CD4-positive, alpha-beta T cell (primary cell): ENCODE results near the gene THAP6. TPM values are rescaled to one million over a fixed set of nuclear protein-coding genes. Genes with fewer than 3 reads are reported as not detected.
"Not testable (repeated sequence)": the region's sequence is repeated elsewhere in the genome, so short reads cannot be mapped to it uniquely, and the experiment has no call there.

ENCODE experiments used
- ATAC-seq: fragments of 200-7000 bp; cut with Tn5 transposase; one replicate; pipeline ENCODE4 v1.10.0; 2022; ENCODE audit warnings: mild to moderate bottlenecking; ENCODE audit not compliant: poor library complexity
- CTCF ChIA-PET: fragments of 350-600 bp; sonication (Branson Sonifier 250); formaldehyde crosslinking; loops from one replicate; lab custom pipeline; 2021; ENCODE audit warnings: antibody characterized with exemption, inconsistent platforms; lab: Charles Lee
- POLR2A ChIA-PET: fragments of 350-600 bp; sonication (Branson Sonifier 250); formaldehyde crosslinking; loops from one replicate; lab custom pipeline; 2021; ENCODE audit warnings: antibody characterized with exemption, inconsistent platforms; lab: Charles Lee
- DNase-seq, 14 experiments: peaks; one replicate each; pipeline ENCODE4 v3.0.0-alpha.2; 2013 to 2020; ENCODE audit warnings: mixed read lengths in 2 of 14
- H3K27ac ChIP-seq, 2 donors: one replicate each; pipeline versions ENCODE4 v1.5.1 to v1.7.0; 2013; ENCODE audit warnings: low read length in 2 of 2, low read depth in 1 of 2, mild to moderate bottlenecking in 1 of 2
- H3K27me3 ChIP-seq, 2 experiments: 1 replicate in 1 of 2; 2 replicates in 1 of 2; pipeline versions ENCODE4 v1.6.1 to v1.7.0; 2013; ENCODE audit warnings: low read length in 2 of 2, control low read depth in 1 of 2, mild to moderate bottlenecking in 1 of 2, moderate library complexity in 1 of 2; ENCODE audit not compliant: insufficient read depth in 2 of 2, control insufficient read depth in 1 of 2
- H3K36me3 ChIP-seq: one replicate; pipeline ENCODE4 v1.6.1; 2013; ENCODE audit warnings: low read length, control low read depth; ENCODE audit not compliant: insufficient read depth
- H3K4me1 ChIP-seq: one replicate; pipeline ENCODE4 v1.6.1; 2013; ENCODE audit warnings: low read length, control low read depth; ENCODE audit not compliant: insufficient read depth
- H3K4me3 ChIP-seq: one replicate; pipeline ENCODE4 v1.5.1; 2013; ENCODE audit warnings: mild to moderate bottlenecking, low read length, moderate library complexity
- H3K9me3 ChIP-seq, 2 experiments: 1 replicate in 1 of 2; 2 replicates in 1 of 2; pipeline versions ENCODE4 v1.6.1 to v1.7.0; 2013; ENCODE audit warnings: low read length in 2 of 2, mild to moderate bottlenecking in 2 of 2, control low read depth in 1 of 2, moderate library complexity in 1 of 2; ENCODE audit not compliant: control insufficient read depth in 1 of 2, insufficient read depth in 1 of 2
- H3K27ac Mint-ChIP-seq: one replicate; pipeline ENCODE4 v1.8.0; 2020; ENCODE audit warnings: mixed read lengths
- H3K27me3 Mint-ChIP-seq: one replicate; pipeline ENCODE4 v1.8.0; 2021; ENCODE audit warnings: mixed read lengths
- H3K36me3 Mint-ChIP-seq: one replicate; pipeline ENCODE4 v1.8.0; 2021; ENCODE audit warnings: low read depth, mixed read lengths
- H3K4me1 Mint-ChIP-seq: one replicate; pipeline ENCODE4 v1.8.0; 2021; ENCODE audit warnings: low read depth, mixed read lengths
- H3K4me3 Mint-ChIP-seq: one replicate; pipeline ENCODE4 v1.8.0; 2020; ENCODE audit warnings: mild to moderate bottlenecking, mixed read lengths
- H3K9me3 Mint-ChIP-seq: one replicate; pipeline ENCODE4 v1.8.0; 2020; ENCODE audit warnings: mixed read lengths
- intact Hi-C, 2 experiments: fragments of 100-400 bp; cut with DNase I in 1 of 2; cut with micrococcal nuclease in 1 of 2; formaldehyde crosslinking; loops; one replicate each; pipeline versions ENCODE4 v1.15.1 to v1.9.0; 2023 to 2025; cut with DNase I, micrococcal nuclease
- total RNA-seq, 174 experiments: library from RNA in 2 of 174; stranded (reverse) in 2 of 174; gene quantifications; one replicate each; pipeline ENCODE4 v1.2.3 and lab custom pipeline; 2021 to 2026
- TF ChIP-seq, protein P1 (sequence below): fragments of 200-600 bp; IDR thresholded peaks from one replicate; pipeline ENCODE4 v1.8.0; 2022; ENCODE audit warnings: antibody characterized with exemption, mild to moderate bottlenecking

THAP6 gene
- total RNA-seq, 2 experiments from 2014 or later: 19.1 to 22.8 TPM

DNA sequence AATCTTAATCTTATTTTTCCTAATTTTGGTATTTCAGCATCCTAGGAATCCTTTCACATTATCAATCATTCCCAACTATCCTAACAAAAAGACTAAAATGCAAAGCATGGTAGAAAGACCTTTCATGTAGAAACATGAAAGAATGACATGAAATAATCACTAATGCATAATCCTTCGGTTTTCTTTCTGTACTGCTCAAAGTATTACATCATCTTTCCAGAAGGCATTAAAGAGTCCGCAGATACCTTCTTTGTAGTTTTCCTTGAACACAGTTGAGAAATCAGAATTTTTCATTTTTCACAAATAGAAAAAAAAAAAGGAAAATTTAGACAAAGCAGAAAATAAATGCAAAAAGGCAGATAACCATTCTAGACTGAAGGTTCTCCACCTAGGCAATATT, 11.6 kb upstream of the THAP6 start:
- no peak overlapping the region for H3K27ac ChIP-seq
- H3K4me1 ChIP-seq: no peaks in the 10 kb centered on the region
- peaks cover 89% of the 10 kb centered on the region for H3K36me3 Mint-ChIP-seq
- ATAC-seq (no peak), DNase-seq (no peak)
- no peak overlapping the region for H3K27ac Mint-ChIP-seq
- H3K4me1 Mint-ChIP-seq: peaks cover 28% of the 10 kb centered on the region
- ChIA-PET CTCF (no interaction called here), POLR2A (no interaction called here)
- H3K36me3 ChIP-seq: peaks cover 62% of the 10 kb centered on the region
- no peaks in the 10 kb centered on the region for H3K27me3 Mint-ChIP-seq
- H3K4me3 Mint-ChIP-seq: no peak overlapping the region
- no peaks in the 10 kb centered on the region for H3K9me3 ChIP-seq
- intact Hi-C loops: no loop called here
- TF ChIP-seq, protein P1, sequence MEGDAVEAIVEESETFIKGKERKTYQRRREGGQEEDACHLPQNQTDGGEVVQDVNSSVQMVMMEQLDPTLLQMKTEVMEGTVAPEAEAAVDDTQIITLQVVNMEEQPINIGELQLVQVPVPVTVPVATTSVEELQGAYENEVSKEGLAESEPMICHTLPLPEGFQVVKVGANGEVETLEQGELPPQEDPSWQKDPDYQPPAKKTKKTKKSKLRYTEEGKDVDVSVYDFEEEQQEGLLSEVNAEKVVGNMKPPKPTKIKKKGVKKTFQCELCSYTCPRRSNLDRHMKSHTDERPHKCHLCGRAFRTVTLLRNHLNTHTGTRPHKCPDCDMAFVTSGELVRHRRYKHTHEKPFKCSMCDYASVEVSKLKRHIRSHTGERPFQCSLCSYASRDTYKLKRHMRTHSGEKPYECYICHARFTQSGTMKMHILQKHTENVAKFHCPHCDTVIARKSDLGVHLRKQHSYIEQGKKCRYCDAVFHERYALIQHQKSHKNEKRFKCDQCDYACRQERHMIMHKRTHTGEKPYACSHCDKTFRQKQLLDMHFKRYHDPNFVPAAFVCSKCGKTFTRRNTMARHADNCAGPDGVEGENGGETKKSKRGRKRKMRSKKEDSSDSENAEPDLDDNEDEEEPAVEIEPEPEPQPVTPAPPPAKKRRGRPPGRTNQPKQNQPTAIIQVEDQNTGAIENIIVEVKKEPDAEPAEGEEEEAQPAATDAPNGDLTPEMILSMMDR: no peak
- H3K9me3 Mint-ChIP-seq: no peaks in the 10 kb centered on the region
- H3K4me3 ChIP-seq: no peak overlapping the region
- no peaks in the 10 kb centered on the region for H3K27me3 ChIP-seq

DNA sequence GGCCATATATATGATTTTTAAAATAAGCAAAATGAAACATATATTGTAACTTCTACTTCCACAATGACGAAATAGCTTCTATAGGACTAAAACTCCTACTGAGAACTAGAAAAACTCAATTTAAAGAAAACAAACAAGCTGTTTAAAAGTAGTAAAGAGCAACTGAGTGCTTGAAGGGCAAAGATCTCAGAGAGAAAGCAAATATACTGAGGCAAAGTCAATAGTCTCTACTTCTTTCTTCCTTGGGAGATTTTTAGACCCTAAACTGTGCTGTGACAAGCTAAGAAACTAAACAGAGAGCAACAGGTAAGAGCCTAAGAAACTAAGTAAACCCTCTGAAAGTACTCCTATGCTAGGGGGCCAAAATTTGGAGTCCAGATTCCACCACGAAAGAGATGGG, 8.6 kb upstream of the THAP6 start:
- H3K4me3 Mint-ChIP-seq: no peak overlapping the region
- no peak overlapping the region for H3K4me3 ChIP-seq
- H3K9me3 Mint-ChIP-seq: no peaks in the 10 kb centered on the region
- no peak overlapping the region for H3K27ac Mint-ChIP-seq
- no peaks in the 10 kb centered on the region for H3K27me3 ChIP-seq
- no peak for ATAC-seq
- ChIA-PET POLR2A (interaction anchor here (1.3 kb wide), 1 partner anchor 9 kb away, joined by 6 read pairs; the partner anchor contains the start of genes RCHY1 and THAP6), CTCF (no interaction called here)
- H3K9me3 ChIP-seq: no peaks in the 10 kb centered on the region
- H3K27ac ChIP-seq: no peak overlapping the region
- peaks cover 50% of the 10 kb centered on the region for H3K36me3 ChIP-seq
- TF ChIP-seq, protein P1: no peak
- H3K27me3 Mint-ChIP-seq: no peaks in the 10 kb centered on the region
- H3K4me1 Mint-ChIP-seq: peaks cover 24% of the 10 kb centered on the region
- intact Hi-C loops: no loop called here
- no peak for DNase-seq
- peaks cover 83% of the 10 kb centered on the region for H3K36me3 Mint-ChIP-seq
- H3K4me1 ChIP-seq: peaks cover 7% of the 10 kb centered on the region

DNA sequence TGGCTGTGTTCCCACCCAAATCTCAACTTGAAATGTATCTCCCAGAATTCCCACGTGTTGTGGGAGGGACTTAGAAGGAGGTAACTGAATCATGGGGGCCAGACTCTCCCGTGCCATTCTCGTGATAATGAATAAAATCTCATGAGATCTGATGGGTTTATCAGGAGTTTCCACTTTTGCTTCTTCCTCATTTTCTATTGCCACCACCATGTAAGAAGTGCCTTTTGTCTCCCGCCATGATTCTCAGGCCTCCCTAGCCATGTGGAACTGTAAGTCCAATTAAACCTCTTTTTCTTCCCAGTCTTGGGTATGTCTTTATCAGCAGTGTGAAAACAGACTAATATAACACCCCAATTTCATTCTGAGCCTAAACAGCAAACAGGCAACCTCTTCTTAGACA, 4.7 kb upstream of the THAP6 start:
- H3K27ac Mint-ChIP-seq: peak overlapping the region; percentile 62
- H3K9me3 Mint-ChIP-seq, DNase-seq, H3K27ac ChIP-seq, ATAC-seq, H3K9me3 ChIP-seq, H3K4me3 ChIP-seq, POLR2A ChIA-PET, H3K27me3 Mint-ChIP-seq, CTCF ChIA-PET, H3K27me3 ChIP-seq, intact Hi-C loops: not testable (repeated sequence)
- peak overlapping the region; percentile 52 for H3K4me3 Mint-ChIP-seq
- peaks cover 62% of the 10 kb centered on the region for H3K36me3 Mint-ChIP-seq
- Histone ChIP-seq H3K36me3 (peaks cover 35% of the 10 kb centered on the region), H3K4me1 (peaks cover 16% of the 10 kb centered on the region)
- peaks cover 20% of the 10 kb centered on the region for H3K4me1 Mint-ChIP-seq

DNA sequence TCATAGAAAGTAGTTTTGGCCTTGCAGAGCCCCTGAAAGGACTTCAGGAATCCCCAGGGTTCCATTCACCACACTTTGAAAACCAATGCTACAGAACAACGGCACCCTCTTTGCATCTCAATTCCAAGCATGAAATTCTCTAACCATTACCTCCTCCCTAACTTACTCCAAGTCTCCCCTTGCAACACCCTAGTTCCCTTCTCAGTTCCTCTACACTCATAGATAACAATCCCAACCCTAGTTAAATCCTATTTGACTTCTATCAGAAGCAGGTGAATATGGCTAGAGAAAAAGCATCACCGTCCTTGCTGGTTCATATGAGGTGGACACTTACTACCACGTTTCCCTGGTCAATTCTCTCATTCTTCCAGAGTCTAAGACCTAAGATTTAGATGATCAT, 2.4 kb upstream of the THAP6 start:
- Histone ChIP-seq H3K9me3 (no peaks in the 10 kb centered on the region), H3K4me1 (peaks cover 21% of the 10 kb centered on the region), H3K27ac (peak overlapping the region in 1 of 2 donors; percentile 31), H3K36me3 (peaks cover 24% of the 10 kb centered on the region), H3K27me3 (no peaks in the 10 kb centered on the region), H3K4me3 (peak overlapping the region; percentile 77)
- Mint-ChIP-seq H3K27me3 (no peaks in the 10 kb centered on the region), H3K4me3 (no peak overlapping the region), H3K27ac (no peak overlapping the region), H3K9me3 (no peaks in the 10 kb centered on the region), H3K4me1 (peaks cover 31% of the 10 kb centered on the region), H3K36me3 (peaks cover 60% of the 10 kb centered on the region)
- intact Hi-C loops: loop anchor here (5.0 to 10.0 kb wide), 6 partner anchors 163 to 1643 kb away; partner anchors contain the start of genes CCNG2 (in 1 of the 2), G3BP2 (in 1 of the 2), NAAA (in 1 of the 2) and NUP54 (in 1 of the 2)
- ChIA-PET POLR2A (interaction anchor here (3.6 kb wide), 1 partner anchor 429 kb away, joined by 22 read pairs; the partner anchor contains the start of gene NAAA), CTCF (no interaction called here)
- ATAC-seq (no peak), DNase-seq (peak in 1 of 14 experiments; percentile 4)
- TF ChIP-seq, protein P1: no peak
